Measurements from ENCODE around the gene TMPRSS4. TPM values are rescaled to one million over a fixed set of nuclear protein-coding genes. Genes with fewer than 3 reads are reported as not detected.

TMPRSS4 gene
- total and polyA plus RNA-seq, 2 of the 13 experiments (the other 11 are each of a cell fraction or from before 2014, with no cell fraction given), result 0.32 TPM; not detected in 1

- Histone ChIP-seq H4K20me1 (ENCODE audit: insufficient read depth, low read length) (no peaks in the 10 kb centered on the region), H3K9ac (ENCODE audit: insufficient read depth, low read depth, low read length) (no peak overlapping the region), H3K27ac (ENCODE audit: extremely low read length, insufficient read depth, low read length) (no peak overlapping the region), H2AFZ (ENCODE audit: low read length) (no peak overlapping the region), H3K36me3 (replicated peaks in 1 of 2; ENCODE audit: control insufficient read depth in 1 of 2, insufficient read depth in 2 of 2, low read length in 2 of 2) (no peaks in the 10 kb centered on the region), H3K79me2 (ENCODE audit: insufficient read depth, low read length) (no peaks in the 10 kb centered on the region), H3K9me3 (ENCODE audit: low read length) (no peaks in the 10 kb centered on the region), H3K27me3 (ENCODE audit: control insufficient read depth in 1 of 2, insufficient read depth in 2 of 2, low read length in 2 of 2) (peaks cover 0 to 32% of the 10 kb centered on the region in 2 experiments; a peak in 4 of 5 replicates), H3K4me1 (ENCODE audit: insufficient read depth, low read length) (no peaks in the 10 kb centered on the region), H3K4me2 (ENCODE audit: low read depth, low read length) (no peak overlapping the region), H3K4me3 (replicated peaks in 1 of 3; ENCODE audit: insufficient read depth in 1 of 3, low read depth in 2 of 3, low read length in 3 of 3) (no peak overlapping the region)
- ChIA-PET POLR2A (no interaction called here), CTCF (ENCODE audit: low intra/inter-chr PET ratio, low total read pairs) (no interaction called here)
- in situ Hi-C loops (cut with HindIII; ENCODE audit: extremely low pct_ligation_motif_present, low pct_unique_long_range_greater_than_20kb), result loop anchor here (25.0 kb wide), 1 partner anchor 358 kb away; no protein-coding TSS in a partner anchor
- no TSS peak for BruUV-seq (replicated peaks)
- ATAC-seq, result no peak
- no peak for DNase-seq (ENCODE audit: low spot score)
- TF ChIP-seq ZBTB7A (CRISPR knock-in tag; IDR thresholded peaks at IDR 0.05), result no peak
- no peak for TF ChIP-seq NFE2L2 (IDR thresholded peaks at IDR 0.05; ENCODE audit: low read length)
- no peak for TF ChIP-seq ZNF543 (CRISPR knock-in tag; IDR thresholded peaks at IDR 0.05)
- TF ChIP-seq, protein P1, sequence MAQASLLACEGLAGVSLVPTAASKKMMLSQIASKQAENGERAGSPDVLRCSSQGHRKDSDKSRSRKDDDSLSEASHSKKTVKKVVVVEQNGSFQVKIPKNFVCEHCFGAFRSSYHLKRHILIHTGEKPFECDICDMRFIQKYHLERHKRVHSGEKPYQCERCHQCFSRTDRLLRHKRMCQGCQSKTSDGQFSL (CRISPR knock-in tag; IDR thresholded peaks at IDR 0.05), result no peak
- TF ChIP-seq GPN1 (CRISPR knock-in tag; IDR thresholded peaks at IDR 0.05; ENCODE audit: borderline replicate concordance), result no peak
- no peak for TF ChIP-seq ZNF121 (CRISPR knock-in tag; IDR thresholded peaks at IDR 0.05)
- no peak for TF ChIP-seq KDM4B (CRISPR knock-in tag; IDR thresholded peaks at IDR 0.05)
- 42% methylated on average over 11 of the region's 11 CpGs for WGBS (ENCODE audit: low lambda C conversion rate)
- intact Hi-C loops (cut with micrococcal nuclease; ENCODE audit: unreplicated experiment), result no loop called here
- FAIRE-seq, result no peak
Observed at GRCh38 chr11:118128721-118129470, 52.0 kb downstream of the TMPRSS4 start.

Data from HepG2 (cell line).